Measurements from ENCODE around the gene MARF1. TPM values are rescaled to one million over a fixed set of nuclear protein-coding genes. Genes with fewer than 3 reads are reported as not detected.

Gene MARF1
- total and polyA plus RNA-seq, 2 of the 8 experiments (the other 6 are each of a cell fraction or from before 2014, with no cell fraction given) = 5.6 to 31.4 TPM

- no peak overlapping the region for H3K4me2 ChIP-seq (ENCODE audit: insufficient read depth in 1 of 2, low read depth in 2 of 2, low read length in 2 of 2)
- no peak overlapping the region for H4K91ac ChIP-seq (replicated peaks; ENCODE audit: insufficient read length, low read length)
- no peaks in the 10 kb centered on the region for H4K20me1 ChIP-seq (replicated peaks in 1 of 2; ENCODE audit: control insufficient read depth in 1 of 2, insufficient read depth in 2 of 2, low read length in 2 of 2)
- no peak overlapping the region for H3K9ac ChIP-seq (replicated peaks in 1 of 4; ENCODE audit: extremely low read depth in 1 of 4, low read depth in 3 of 4, low read length in 3 of 4)
- H3K56ac ChIP-seq (replicated peaks; ENCODE audit: insufficient read length, low read depth, low read length) = no peak overlapping the region
- ChIA-PET POLR2A (ENCODE audit: partially characterized antibody) (no interaction called here), CTCF (ENCODE audit: partially characterized antibody) (no interaction called here)
- H2BK120ac ChIP-seq (replicated peaks; ENCODE audit: low read depth, low read length) = no peak overlapping the region
- peaks cover 0 to 5% (median 3%) of the 10 kb centered on the region in 4 experiments; a peak in 3 of 8 replicates for H3K36me3 ChIP-seq (ENCODE audit: control insufficient read depth in 2 of 4, insufficient read depth in 4 of 4, low read length in 3 of 4)
- no peak overlapping the region for H2AFZ ChIP-seq (ENCODE audit: low read length)
- no peaks in the 10 kb centered on the region for H3K79me2 ChIP-seq (ENCODE audit: control insufficient read depth in 1 of 2, insufficient read depth in 2 of 2, low read length in 2 of 2)
- no peak overlapping the region for H4K8ac ChIP-seq (ENCODE audit: extremely low read depth, insufficient read depth, low read length)
- H2BK15ac ChIP-seq (ENCODE audit: low read length) = no peak overlapping the region
- no peaks in the 10 kb centered on the region for H3K27me3 ChIP-seq (replicated peaks in 1 of 4; ENCODE audit: control insufficient read depth in 3 of 4, extremely low read depth in 1 of 4, insufficient read depth in 3 of 4, low read length in 3 of 4)
- no peak overlapping the region for H3K27ac ChIP-seq (ENCODE audit: low read depth, low read length)
- H2BK5ac ChIP-seq (ENCODE audit: low read depth, low read length) = no peak overlapping the region
- H3K23ac ChIP-seq (ENCODE audit: insufficient read length) = no peak overlapping the region
- H3K23me2 ChIP-seq (ENCODE audit: low read depth, low read length) = no peaks in the 10 kb centered on the region
- H3K18ac ChIP-seq (ENCODE audit: extremely low read depth, low read length) = no peak overlapping the region
- FAIRE-seq = no peak
- H2AK5ac ChIP-seq (ENCODE audit: low read depth, low read length) = no peak overlapping the region
- no peak overlapping the region for H3K4ac ChIP-seq (replicated peaks; ENCODE audit: insufficient read length, low read depth, low read length)
- 95% methylated on average over 10 of the region's 12 CpGs; no CpG with 5 or more reads in 1 of the 2 experiments for WGBS, 2 experiments (ENCODE audit: extremely low coverage in 1 of 2, insufficient coverage in 1 of 2, insufficient read length in 1 of 2, insufficient replicate concordance in 2 of 2, low coverage in 1 of 2, low lambda C conversion rate in 2 of 2, missing lambda C conversion rate in 1 of 2)
- no peak overlapping the region for H4K5ac ChIP-seq (ENCODE audit: insufficient read length, low read depth, low read length)
- no peak overlapping the region for H3K4me3 ChIP-seq (ENCODE audit: extremely low read depth in 1 of 4, insufficient read depth in 2 of 4, low read depth in 3 of 4, low read length in 4 of 4)
- no peaks in the 10 kb centered on the region for H3K4me1 ChIP-seq (replicated peaks in 1 of 4; ENCODE audit: control insufficient read depth in 3 of 4, insufficient read depth in 4 of 4, low read length in 3 of 4)
- no peak overlapping the region for H2BK12ac ChIP-seq (ENCODE audit: low read depth, low read length)
- no peak for DNase-seq (ENCODE audit: low read depth in 1 of 2, low spot score in 2 of 2)
- no peak overlapping the region for H2BK20ac ChIP-seq (ENCODE audit: low read length)
- peaks cover 7 to 12% of the 10 kb centered on the region in 2 experiments; a peak in 3 of 4 replicates for H3K9me3 ChIP-seq (ENCODE audit: insufficient read depth in 2 of 2, low read depth in 1 of 2, low read length in 1 of 2)
- H3K79me1 ChIP-seq (ENCODE audit: low read depth, low read length) = no peaks in the 10 kb centered on the region
- H3K14ac ChIP-seq (ENCODE audit: insufficient read length) = no peak overlapping the region
- TF ChIP-seq SIX5 (IDR thresholded peaks at IDR 0.05; ENCODE audit: low read depth, low read length) = no peak
- no peak for TF ChIP-seq USF2 (IDR thresholded peaks at IDR 0.05; ENCODE audit: low read length)
- no peak for TF ChIP-seq RFX5 (IDR thresholded peaks at IDR 0.05; ENCODE audit: borderline replicate concordance, low read depth, low read length)
- no peak for TF ChIP-seq SP1 (IDR thresholded peaks at IDR 0.05; ENCODE audit: low read depth, low read length)
- no peak for TF ChIP-seq EP300 (IDR thresholded peaks at IDR 0.05; ENCODE audit: borderline replicate concordance in 1 of 2, low read depth in 2 of 2, low read length in 2 of 2)
- no peak for TF ChIP-seq BCL11A (IDR thresholded peaks at IDR 0.05; ENCODE audit: low read depth in 2 of 2, low read length in 2 of 2)
- no peak for TF ChIP-seq CREB1 (IDR thresholded peaks at IDR 0.05)
- TF ChIP-seq MAX (IDR thresholded peaks at IDR 0.05) = no peak
Observed at GRCh38 chr16:15586716-15587115, 56.2 kb downstream of the MARF1 start.

Data from H1 (cell line).